ENCODE measurements around the gene OR4X1. TPM values are rescaled to one million over a fixed set of nuclear protein-coding genes. Genes with fewer than 3 reads are reported as not detected.

The OR4X1 gene
- polyA plus RNA-seq, 1 of the 3 experiments (the other 2 are of a cell fraction): not detected

DNA sequence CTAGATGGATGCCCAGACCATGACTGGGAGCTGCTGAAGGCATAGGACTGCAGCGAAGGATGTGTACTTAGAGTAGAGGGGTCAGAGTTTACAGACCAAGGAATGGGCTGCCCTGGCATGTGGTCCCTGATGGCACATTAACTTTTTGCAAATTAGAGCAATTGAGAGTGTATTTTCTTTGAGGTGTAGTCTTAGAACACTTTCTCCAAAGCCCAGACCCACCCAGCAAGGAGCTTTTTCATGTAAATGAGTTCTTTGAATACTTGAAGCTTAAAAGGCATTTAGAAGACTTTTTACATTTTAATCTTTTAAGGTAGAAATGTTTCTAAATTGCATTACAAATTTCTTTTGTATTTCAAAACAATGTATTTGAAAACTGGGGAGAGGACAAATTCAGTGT lies 8.9 kb downstream of the OR4X1 start:
- Histone ChIP-seq H2AFZ (ENCODE audit: low read depth) (no peak overlapping the region), H3K27ac (ENCODE audit: low read depth in 2 of 2, low read length in 1 of 2) (no peak overlapping the region), H3K27me3 (ENCODE audit: insufficient read depth) (no peaks in the 10 kb centered on the region), H4K20me1 (ENCODE audit: insufficient read depth) (no peaks in the 10 kb centered on the region), H3K9me3 (no peaks in the 10 kb centered on the region), H3K4me3 (ENCODE audit: low read depth in 2 of 2, low read length in 1 of 2) (no peak overlapping the region), H3K4me2 (no peak overlapping the region), H3F3A (replicated peaks; ENCODE audit: insufficient read depth) (no peaks in the 10 kb centered on the region), H3K36me3 (replicated peaks in 1 of 2; ENCODE audit: control insufficient read depth in 1 of 2, insufficient read depth in 2 of 2, low read length in 1 of 2) (no peaks in the 10 kb centered on the region), H3K4me1 (ENCODE audit: control insufficient read depth in 1 of 2, insufficient read depth in 2 of 2, low read depth in 1 of 2, low read length in 1 of 2) (no peaks in the 10 kb centered on the region), H3K9ac (no peak overlapping the region), H3K79me2 (ENCODE audit: insufficient read depth) (no peaks in the 10 kb centered on the region), H3K9me2 (no peaks in the 10 kb centered on the region)
- ChIA-PET POLR2A (no interaction called here), CTCF (interaction anchor here (1.5 kb wide), 1 partner anchor 36 kb away, joined by 4 read pairs; no protein-coding TSS in a partner anchor)
- 27% methylated on average over 1 of the region's 1 CpG for WGBS (ENCODE audit: low lambda C conversion rate)
- DNase-seq: no peak
- no peak for TF ChIP-seq FOXJ3 (CRISPR knock-in tag; IDR thresholded peaks at IDR 0.05)
- TF ChIP-seq IRF3 (IDR thresholded peaks at IDR 0.05; ENCODE audit: low read depth, low read length): no peak
- no peak for TF ChIP-seq RAD21 (IDR thresholded peaks at IDR 0.05; ENCODE audit: low read length)
- TF ChIP-seq, protein P1, sequence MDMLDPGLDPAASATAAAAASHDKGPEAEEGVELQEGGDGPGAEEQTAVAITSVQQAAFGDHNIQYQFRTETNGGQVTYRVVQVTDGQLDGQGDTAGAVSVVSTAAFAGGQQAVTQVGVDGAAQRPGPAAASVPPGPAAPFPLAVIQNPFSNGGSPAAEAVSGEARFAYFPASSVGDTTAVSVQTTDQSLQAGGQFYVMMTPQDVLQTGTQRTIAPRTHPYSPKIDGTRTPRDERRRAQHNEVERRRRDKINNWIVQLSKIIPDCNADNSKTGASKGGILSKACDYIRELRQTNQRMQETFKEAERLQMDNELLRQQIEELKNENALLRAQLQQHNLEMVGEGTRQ (IDR thresholded peaks at IDR 0.05; ENCODE audit: borderline replicate concordance, low read depth, low read length): no peak
- TF ChIP-seq REST (IDR thresholded peaks at IDR 0.05; ENCODE audit: low read depth, low read length): no peak
- TF ChIP-seq CHD2 (IDR thresholded peaks at IDR 0.05; ENCODE audit: low read length, partially characterized antibody): no peak

GRCh38 chr11:48305923-48306322 lies 42.3 kb downstream of the OR4X1 start, which contains the start of gene OR4S1:
Gene OR4S1 (plus strand): TSS chr11:48306223. CDS start chr11:48306223, 0 bp downstream.
- Histone ChIP-seq H2AFZ (ENCODE audit: low read depth) (no peak within 1 kb of the TSS), H3K9me2 (no peaks in the 10 kb centered on the region), H3K4me1 (ENCODE audit: control insufficient read depth in 1 of 2, insufficient read depth in 2 of 2, low read depth in 1 of 2, low read length in 1 of 2) (no peaks in the 10 kb centered on the region), H3K27me3 (ENCODE audit: insufficient read depth) (no peaks in the 10 kb centered on the region), H3K36me3 (replicated peaks in 1 of 2; ENCODE audit: control insufficient read depth in 1 of 2, insufficient read depth in 2 of 2, low read length in 1 of 2) (no peaks in the 10 kb centered on the region), H3K9ac (no peak within 1 kb of the TSS), H3K4me3 (ENCODE audit: low read depth in 2 of 2, low read length in 1 of 2) (no peak within 1 kb of the TSS), H3K27ac (ENCODE audit: low read depth in 2 of 2, low read length in 1 of 2) (no peak within 1 kb of the TSS), H3K9me3 (no peaks in the 10 kb centered on the region), H4K20me1 (ENCODE audit: insufficient read depth) (no peaks in the 10 kb centered on the region), H3F3A (replicated peaks; ENCODE audit: insufficient read depth) (no peaks in the 10 kb centered on the region), H3K4me2 (no peak within 1 kb of the TSS), H3K79me2 (ENCODE audit: insufficient read depth) (no peaks in the 10 kb centered on the region)
- POLR2A ChIA-PET: no interaction called here
- CTCF ChIA-PET: interaction anchor here (1.4 to 1.9 kb wide), 2 partner anchors 20 to 1690 kb away, joined by 3 to 6 read pairs; no protein-coding TSS in a partner anchor
- WGBS (ENCODE audit: low lambda C conversion rate): 4% methylated on average over 1 of the region's 1 CpG
- DNase-seq: no peak
- no peak for TF ChIP-seq ELF1 (IDR thresholded peaks at IDR 0.05)
- no peak for TF ChIP-seq SMC3 (IDR thresholded peaks at IDR 0.05; ENCODE audit: low read depth, low read length)
- TF ChIP-seq PBX3 (IDR thresholded peaks at IDR 0.05): no peak
- TF ChIP-seq JUND (IDR thresholded peaks at IDR 0.05): no peak
- TF ChIP-seq USF1 (IDR thresholded peaks at IDR 0.05; ENCODE audit: borderline replicate concordance, low read depth): no peak
- no peak for TF ChIP-seq EP300 (IDR thresholded peaks at IDR 0.05; ENCODE audit: borderline replicate concordance in 1 of 2, low read depth in 1 of 2, low read length in 1 of 2)
- TF ChIP-seq FOXM1 (IDR thresholded peaks at IDR 0.05; ENCODE audit: low read depth): no peak
- no peak for TF ChIP-seq RCOR1 (IDR thresholded peaks at IDR 0.05; ENCODE audit: low read length)
- TF ChIP-seq RAD21 (IDR thresholded peaks at IDR 0.05; ENCODE audit: low read length): no peak
- no peak for TF ChIP-seq NFIC (IDR thresholded peaks at IDR 0.05; ENCODE audit: borderline replicate concordance)
- TF ChIP-seq RFX5 (IDR thresholded peaks at IDR 0.05; ENCODE audit: low read length): no peak
- TF ChIP-seq, protein P1 (IDR thresholded peaks at IDR 0.05; ENCODE audit: borderline replicate concordance, low read depth, low read length): no peak
- TF ChIP-seq YY1 (IDR thresholded peaks at IDR 0.05; ENCODE audit: low read depth): no peak
- TF ChIP-seq MXI1 (IDR thresholded peaks at IDR 0.05; ENCODE audit: low read depth, low read length): no peak
